ENCODE measurements around the gene RBL2. TPM values are rescaled to one million over a fixed set of nuclear protein-coding genes. Genes with fewer than 3 reads are reported as not detected.

The RBL2 gene
- total and polyA plus RNA-seq, 2 of the 8 experiments (the other 6 are each of a cell fraction or from before 2014, with no cell fraction given): 13.9 to 22.1 TPM

DNA sequence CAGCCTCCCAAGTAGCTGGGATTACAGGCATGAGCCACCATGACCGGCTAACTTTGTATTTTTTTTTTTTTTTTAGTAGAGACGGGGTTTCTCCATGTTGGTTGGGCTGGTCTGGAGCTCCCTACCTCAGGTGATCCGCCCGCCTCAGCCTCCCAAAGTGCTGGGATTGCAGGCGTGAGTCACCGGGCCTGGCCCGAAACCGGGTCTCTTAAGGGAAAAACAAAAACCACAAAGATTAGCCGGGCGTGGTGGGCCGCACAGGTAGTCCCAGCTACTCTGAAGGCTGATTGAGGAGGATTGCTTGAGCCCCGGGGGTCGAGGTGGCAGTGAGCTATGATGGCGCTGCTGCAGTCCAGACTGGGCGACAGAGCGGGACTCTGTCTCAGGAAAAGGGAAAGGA, 19.9 kb upstream of the RBL2 start:
- Histone ChIP-seq H3K79me2 (ENCODE audit: control insufficient read depth in 1 of 2, insufficient read depth in 2 of 2, low read length in 2 of 2) (no peaks in the 10 kb centered on the region), H3K18ac (ENCODE audit: extremely low read depth, low read length) (no peak overlapping the region), H3K23me2 (ENCODE audit: low read depth, low read length) (peaks cover 2% of the 10 kb centered on the region; the same call in 1 of the 2 replicates), H3K14ac (ENCODE audit: insufficient read length) (no peak overlapping the region), H3K4ac (replicated peaks; ENCODE audit: insufficient read length, low read depth, low read length) (no peak overlapping the region), H2BK12ac (ENCODE audit: low read depth, low read length) (no peak overlapping the region), H3K27ac (ENCODE audit: low read depth, low read length) (no peak overlapping the region), H3K36me3 (ENCODE audit: control insufficient read depth in 2 of 4, insufficient read depth in 4 of 4, low read length in 3 of 4) (no peaks in the 10 kb centered on the region), H3K79me1 (ENCODE audit: low read depth, low read length) (no peaks in the 10 kb centered on the region), H3K27me3 (replicated peaks in 1 of 4; ENCODE audit: control insufficient read depth in 3 of 4, extremely low read depth in 1 of 4, insufficient read depth in 3 of 4, low read length in 3 of 4) (no peaks in the 10 kb centered on the region), H4K91ac (replicated peaks; ENCODE audit: insufficient read length, low read length) (no peak overlapping the region), H3K4me1 (replicated peaks in 1 of 4; ENCODE audit: control insufficient read depth in 3 of 4, insufficient read depth in 4 of 4, low read length in 3 of 4) (peaks cover 0 to 6% (median 1%) of the 10 kb centered on the region in 4 experiments; a peak in 2 of 7 replicates), H3K56ac (replicated peaks; ENCODE audit: insufficient read length, low read depth, low read length) (no peak overlapping the region), H2BK15ac (ENCODE audit: low read length) (no peak overlapping the region), H4K20me1 (replicated peaks in 1 of 2; ENCODE audit: control insufficient read depth in 1 of 2, insufficient read depth in 2 of 2, low read length in 2 of 2) (no peaks in the 10 kb centered on the region), H3K23ac (ENCODE audit: insufficient read length) (no peak overlapping the region), H4K8ac (ENCODE audit: extremely low read depth, insufficient read depth, low read length) (no peak overlapping the region; the same call in 1 of the 2 replicates), H3K9me3 (ENCODE audit: insufficient read depth in 2 of 2, low read depth in 1 of 2, low read length in 1 of 2) (peaks cover 0 to 9% of the 10 kb centered on the region in 2 experiments; a peak in 1 of 4 replicates), H2BK120ac (replicated peaks; ENCODE audit: low read depth, low read length) (no peak overlapping the region), H3K4me3 (ENCODE audit: extremely low read depth in 1 of 4, insufficient read depth in 2 of 4, low read depth in 3 of 4, low read length in 4 of 4) (no peak overlapping the region), H4K5ac (ENCODE audit: insufficient read length, low read depth, low read length) (no peak overlapping the region), H2AFZ (ENCODE audit: low read length) (no peak overlapping the region), H3K9ac (replicated peaks in 1 of 4; ENCODE audit: extremely low read depth in 1 of 4, low read depth in 3 of 4, low read length in 3 of 4) (no peak overlapping the region), H2BK5ac (ENCODE audit: low read depth, low read length) (no peak overlapping the region), H3K4me2 (ENCODE audit: insufficient read depth in 1 of 2, low read depth in 2 of 2, low read length in 2 of 2) (no peak overlapping the region), H2AK5ac (ENCODE audit: low read depth, low read length) (no peak overlapping the region), H2BK20ac (ENCODE audit: low read length) (no peak overlapping the region)
- CTCF ChIA-PET (ENCODE audit: partially characterized antibody): interaction anchor here (0.8 to 1.4 kb wide), 8 partner anchors 9 to 146 kb away, joined by 3 to 5 read pairs (median 3); no protein-coding TSS in a partner anchor
- FAIRE-seq: no peak
- no peak for TF ChIP-seq CBX8 (IDR thresholded peaks at IDR 0.05; ENCODE audit: borderline replicate concordance, low read depth, low read length)
- POLR2A ChIA-PET (ENCODE audit: partially characterized antibody): interaction anchor here (0.6 kb wide), 1 partner anchor 86 kb away, joined by 3 read pairs; no protein-coding TSS in a partner anchor
- WGBS, 2 experiments (ENCODE audit: extremely low coverage in 1 of 2, insufficient coverage in 1 of 2, insufficient read length in 1 of 2, insufficient replicate concordance in 2 of 2, low coverage in 1 of 2, low lambda C conversion rate in 2 of 2, missing lambda C conversion rate in 1 of 2): 95% methylated on average over 14 of the region's 16 CpGs; no CpG with 5 or more reads in 1 of the 2 experiments
- no peak for DNase-seq (ENCODE audit: low read depth in 1 of 2, low spot score in 2 of 2)
